Keratinocyte (primary cell): ENCODE data around the gene B3GNT8. TPM values are rescaled to one million over a fixed set of nuclear protein-coding genes. Genes with fewer than 3 reads are reported as not detected.
A peak's percentile ranks its signal among the peaks of the same experiment; 100 is the strongest.

Source experiments
- DNase-seq: peaks from one replicate; pipeline ENCODE4 v3.0.0-alpha.2; 2011; ENCODE audit warnings: low read depth, missing footprints, low spot score
- FAIRE-seq: peaks from 2 replicates; lab custom pipeline; 2011; peaks lifted over from hg19 to GRCh38; lab: Jason Lieb, UNC
- H2AFZ ChIP-seq: 2 replicates; pipeline ENCODE4 v1.6.0; 2012; ENCODE audit warnings: low read length, control low read depth, inconsistent platforms; ENCODE audit not compliant: control insufficient read depth
- H3K27ac ChIP-seq: 2 replicates; pipeline ENCODE4 v1.5.1; 2011; ENCODE audit warnings: low read length; ENCODE audit not compliant: control insufficient read depth, insufficient read depth
- H3K27me3 ChIP-seq: 3 replicates; pipeline ENCODE4 v1.6.0; 2011; ENCODE audit warnings: low read length; ENCODE audit not compliant: control insufficient read depth, insufficient read depth; ENCODE audit errors: extremely low read depth
- H3K36me3 ChIP-seq, 2 experiments: 2 replicates in 1 of 2; 3 replicates in 1 of 2; pipeline ENCODE4 v1.5.1; 2011; ENCODE audit warnings: low read length in 2 of 2, mild to moderate bottlenecking in 1 of 2; ENCODE audit not compliant: control insufficient read depth in 2 of 2, insufficient read depth in 2 of 2; ENCODE audit errors: extremely low read depth in 1 of 2
- H3K4me1 ChIP-seq: 3 replicates; pipeline ENCODE4 v1.5.1; 2011; ENCODE audit warnings: low read length; ENCODE audit not compliant: control insufficient read depth, insufficient read depth; ENCODE audit errors: extremely low read depth
- H3K4me2 ChIP-seq: 3 replicates; pipeline ENCODE4 v1.6.0; 2011; ENCODE audit warnings: low read depth, low read length; ENCODE audit not compliant: control insufficient read depth, insufficient read depth; ENCODE audit errors: extremely low read depth
- H3K4me3 ChIP-seq, 3 experiments: fragments of 200-600 bp in 1 of 3; sonication (generic) in 1 of 3; 2 replicates in 2 of 3; 3 replicates in 1 of 3; pipeline ENCODE4 v1.5.1; 2011 to 2016; ENCODE audit warnings: low read length in 3 of 3, mild to moderate bottlenecking in 3 of 3, control low read depth in 2 of 3, inconsistent platforms in 1 of 3, low read depth in 1 of 3, mixed read lengths in 1 of 3, mixed run types in 1 of 3, moderate library complexity in 1 of 3; ENCODE audit not compliant: control insufficient read depth in 2 of 3, insufficient read depth in 2 of 3; ENCODE audit errors: extremely low read depth in 1 of 3
- H3K79me2 ChIP-seq: 2 replicates; pipeline ENCODE4 v1.6.0; 2012; ENCODE audit warnings: low read length; ENCODE audit not compliant: control insufficient read depth, insufficient read depth
- H3K9ac ChIP-seq: 3 replicates; pipeline ENCODE4 v1.6.0; 2011; ENCODE audit warnings: low read length; ENCODE audit not compliant: control insufficient read depth, insufficient read depth; ENCODE audit errors: extremely low read depth
- H3K9me1 ChIP-seq: 3 replicates; pipeline ENCODE4 v1.6.0; 2011; ENCODE audit warnings: low read length; ENCODE audit not compliant: control insufficient read depth, insufficient read depth; ENCODE audit errors: extremely low read depth
- H3K9me3 ChIP-seq: 2 replicates; pipeline ENCODE4 v1.5.1; 2012; ENCODE audit warnings: low read depth, low read length; ENCODE audit not compliant: control insufficient read depth
- H4K20me1 ChIP-seq: 3 replicates; pipeline ENCODE4 v1.6.0; 2011; ENCODE audit warnings: low read length; ENCODE audit not compliant: control insufficient read depth, insufficient read depth; ENCODE audit errors: extremely low read depth
- EZH2 ChIP-seq: IDR thresholded peaks from one replicate; pipeline ENCODE4 v1.6.1; 2012; ENCODE audit warnings: inconsistent platforms, mild to moderate bottlenecking, low read length, moderate library complexity
- dilution Hi-C: fragments of 300-500 bp; cut with MboI; formaldehyde crosslinking; loops from one replicate; pipeline ENCODE4 v1.7.0; 2020; ENCODE audit warnings: low sequenced_read_pairs; ENCODE audit not compliant: extremely low pct_ligation_motif_present
- polyA plus RNA-seq, 5 experiments: library from polyadenylated mRNA; depleted of rRNA in 3 of 5; stranded (reverse) in 3 of 5; stranded (forward) in 1 of 5; unstranded in 1 of 5; fragments of >200 nt; gene quantifications; 1 replicate in 1 of 5; 2 replicates in 3 of 5; 3 replicates in 1 of 5; pipeline versions ENCODE4 v1.2.1 to v1.2.3, GENCODE V29; 2011 to 2012; ENCODE audit warnings: missing spikeins in 2 of 5, low read depth in 1 of 5, low replicate concordance in 1 of 5
- TF ChIP-seq, protein P1 (sequence below), 3 experiments: IDR thresholded peaks in 1 of 3; conservative IDR thresholded peaks in 1 of 3; optimal IDR thresholded peaks in 1 of 3; 2 replicates in 2 of 3; 3 replicates in 1 of 3; pipeline versions ENCODE3 to v1.5.1; 2011; ENCODE audit warnings: low read length in 3 of 3, mild to moderate bottlenecking in 3 of 3, moderate library complexity in 2 of 3, control low read depth in 1 of 3, inconsistent platforms in 1 of 3; ENCODE audit not compliant: insufficient read depth in 2 of 3; ENCODE audit errors: extremely low read depth in 1 of 3

The B3GNT8 gene
- polyA plus RNA-seq, 1 donor (not counting 4 experiments of a cell fraction or from before 2014, with no cell fraction given), result 0.97 TPM

GRCh38 chr19:41391618-41392017, 35.6 kb downstream of the B3GNT8 start:
- TF ChIP-seq, protein P1, sequence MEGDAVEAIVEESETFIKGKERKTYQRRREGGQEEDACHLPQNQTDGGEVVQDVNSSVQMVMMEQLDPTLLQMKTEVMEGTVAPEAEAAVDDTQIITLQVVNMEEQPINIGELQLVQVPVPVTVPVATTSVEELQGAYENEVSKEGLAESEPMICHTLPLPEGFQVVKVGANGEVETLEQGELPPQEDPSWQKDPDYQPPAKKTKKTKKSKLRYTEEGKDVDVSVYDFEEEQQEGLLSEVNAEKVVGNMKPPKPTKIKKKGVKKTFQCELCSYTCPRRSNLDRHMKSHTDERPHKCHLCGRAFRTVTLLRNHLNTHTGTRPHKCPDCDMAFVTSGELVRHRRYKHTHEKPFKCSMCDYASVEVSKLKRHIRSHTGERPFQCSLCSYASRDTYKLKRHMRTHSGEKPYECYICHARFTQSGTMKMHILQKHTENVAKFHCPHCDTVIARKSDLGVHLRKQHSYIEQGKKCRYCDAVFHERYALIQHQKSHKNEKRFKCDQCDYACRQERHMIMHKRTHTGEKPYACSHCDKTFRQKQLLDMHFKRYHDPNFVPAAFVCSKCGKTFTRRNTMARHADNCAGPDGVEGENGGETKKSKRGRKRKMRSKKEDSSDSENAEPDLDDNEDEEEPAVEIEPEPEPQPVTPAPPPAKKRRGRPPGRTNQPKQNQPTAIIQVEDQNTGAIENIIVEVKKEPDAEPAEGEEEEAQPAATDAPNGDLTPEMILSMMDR (optimal IDR thresholded peaks at IDR 0.05 in 1 of 3, IDR thresholded peaks at IDR 0.05 in 1 of 3, conservative IDR thresholded peaks at IDR 0.05 in 1 of 3; ENCODE audit: extremely low read depth in 1 of 3, insufficient read depth in 2 of 3, low read length in 3 of 3), result no peak
- TF ChIP-seq EZH2, result no peak
- dilution Hi-C loops, result no loop called here
- Histone ChIP-seq H3K79me2 (peaks cover 10% of the 10 kb centered on the region), H3K9me1 (no peaks in the 10 kb centered on the region), H3K9me3 (no peaks in the 10 kb centered on the region), H3K27ac (no peak overlapping the region), H3K9ac (no peak overlapping the region), H3K4me1 (peaks cover 5% of the 10 kb centered on the region), H3K4me3 (no peak overlapping the region), H3K4me2 (no peak overlapping the region), H3K27me3 (no peaks in the 10 kb centered on the region), H3K36me3 (peaks cover 15 to 18% of the 10 kb centered on the region in 2 experiments), H2AFZ (no peak overlapping the region), H4K20me1 (no peaks in the 10 kb centered on the region)
- FAIRE-seq (no peak), DNase-seq (no peak)

DNA sequence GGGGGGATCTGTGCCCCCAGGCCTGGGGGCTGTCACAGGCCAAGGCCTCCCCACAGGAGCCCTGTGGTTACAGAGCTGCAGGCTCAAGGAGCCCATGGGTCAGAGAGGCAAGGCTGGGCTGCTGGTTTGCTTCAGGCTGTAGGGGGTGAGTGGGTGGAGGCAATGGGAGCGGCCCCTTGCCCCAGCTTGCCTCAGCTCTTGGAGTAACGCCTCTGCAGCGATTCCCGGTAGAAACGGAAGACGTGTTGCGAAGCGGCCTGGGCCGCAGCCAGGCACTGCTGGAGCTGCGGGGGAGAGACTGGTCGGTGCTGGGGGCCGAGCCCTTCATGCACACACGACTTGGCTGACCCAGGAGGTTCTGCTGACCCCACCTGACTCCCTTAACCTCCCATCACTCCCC, 40.7 kb downstream of the B3GNT8 start:
- FAIRE-seq, result no peak
- peaks cover 11 to 14% of the 10 kb centered on the region in 2 experiments for H3K36me3 ChIP-seq
- H3K27ac ChIP-seq, result peak overlapping the region; percentile 47
- TF ChIP-seq EZH2, result no peak
- TF ChIP-seq, protein P1 (optimal IDR thresholded peaks at IDR 0.05 in 1 of 3, IDR thresholded peaks at IDR 0.05 in 1 of 3, conservative IDR thresholded peaks at IDR 0.05 in 1 of 3; ENCODE audit: extremely low read depth in 1 of 3, insufficient read depth in 2 of 3, low read length in 3 of 3), result no peak
- no peaks in the 10 kb centered on the region for H3K27me3 ChIP-seq
- H3K4me3 ChIP-seq, result peak overlapping the region in 1 of 3 experiments; percentile 24
- dilution Hi-C loops, result no loop called here
- H3K4me1 ChIP-seq, result peaks cover 12% of the 10 kb centered on the region
- H3K9me3 ChIP-seq, result no peaks in the 10 kb centered on the region
- H2AFZ ChIP-seq, result no peak overlapping the region
- no peaks in the 10 kb centered on the region for H4K20me1 ChIP-seq
- peak overlapping the region; percentile 4 for H3K9ac ChIP-seq
- H3K79me2 ChIP-seq, result no peaks in the 10 kb centered on the region
- no peaks in the 10 kb centered on the region for H3K9me1 ChIP-seq
- no peak for DNase-seq
- peak overlapping the region; percentile 44 for H3K4me2 ChIP-seq
